DOHH2 (cell line): ENCODE results near the gene HOXA2.

Experiments
- CTCF ChIP-seq: fragments of 200-600 bp; sonication (generic); IDR thresholded peaks from one replicate; pipeline ENCODE4 v1.5.1; 2014; ENCODE audit warnings: antibody characterized with exemption, mild to moderate bottlenecking, low read depth, low read length; ENCODE audit not compliant: poor library complexity, severe bottlenecking
- EZH2phosphoT487 ChIP-seq: fragments of 200-600 bp; sonication (generic); IDR thresholded peaks from 2 replicates; pipeline ENCODE4 v1.6.1; 2017; ENCODE audit warnings: borderline replicate concordance, mild to moderate bottlenecking, antibody characterized with exemption, low read length, moderate library complexity, mixed read lengths

- TF ChIP-seq EZH2phosphoT487 (no peak), CTCF (no peak)
Observed at GRCh38 chr7:27106901-27107240, 4.4 kb upstream of the HOXA2 start.
